HEK293T (cell line): ENCODE data around the gene CELF2.

Source experiments
- BHLHE40 ChIP-seq: fragments of 450-650 bp; IDR thresholded peaks from 2 replicates; pipeline ENCODE4 v1.6.1; 2016; ENCODE audit warnings: mild to moderate bottlenecking, moderate library complexity, borderline replicate concordance
- ELF4 ChIP-seq: fragments of 450-650 bp; IDR thresholded peaks from 2 replicates; pipeline ENCODE4 v1.6.1; 2017; ENCODE audit warnings: antibody characterized with exemption
- FOXK2 ChIP-seq: fragments of 450-650 bp; IDR thresholded peaks from 2 replicates; pipeline ENCODE4 v1.6.1; 2016; ENCODE audit warnings: mild to moderate bottlenecking
- NFRKB ChIP-seq: fragments of 450-650 bp; IDR thresholded peaks from 2 replicates; pipeline ENCODE4 v1.6.1; 2016; ENCODE audit warnings: mild to moderate bottlenecking, moderate library complexity

DNA sequence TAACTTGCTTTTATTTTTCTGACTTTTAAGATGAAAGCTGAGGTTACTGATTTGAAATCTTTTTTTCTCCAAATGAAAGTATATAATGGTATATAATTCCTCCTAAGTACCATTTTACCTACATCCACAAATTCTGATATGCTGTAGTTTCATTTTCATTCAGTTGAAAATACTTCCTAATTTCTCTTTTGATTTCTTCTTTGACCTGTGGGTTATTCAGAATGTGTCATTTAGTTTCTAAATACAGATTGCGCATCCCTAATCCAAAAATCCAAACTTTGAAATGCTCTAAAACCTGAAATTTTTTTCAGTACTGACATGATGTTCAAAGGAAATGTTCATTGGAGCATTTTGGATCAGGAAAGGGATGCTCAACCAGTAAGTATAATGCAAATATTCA, 168.7 kb downstream of the CELF2 start:
- no peak for TF ChIP-seq ELF4
- TF ChIP-seq FOXK2 = no peak
- no peak for TF ChIP-seq BHLHE40
- no peak for TF ChIP-seq NFRKB
